HepG2 (cell line): ENCODE data around the gene CPPED1. TPM values are rescaled to one million over a fixed set of nuclear protein-coding genes. Genes with fewer than 3 reads are reported as not detected.

Source experiments
- ATAC-seq: fragments of 200-7000 bp; cut with Tn5 transposase; 3 replicates; pipeline ENCODE4 v1.9.1; 2020; ENCODE audit warnings: mild to moderate bottlenecking, moderate library complexity
- BruUV-seq: library from RNA; stranded (reverse); fragments of 400-500 nt; replicated peaks from 2 replicates; lab custom pipeline; 2021; lab: Mats Ljungman, UMichigan
- CTCF ChIA-PET: fragments of 300-600 bp; formaldehyde crosslinking; extraction: SDS; loops from one replicate; lab custom pipeline; 2021; ENCODE audit warnings: low total read pairs, inconsistent platforms, low intra/inter-chr PET ratio; lab: Yijun Ruan, JAX
- POLR2A ChIA-PET: fragments of 350-600 bp; sonication (Branson Sonifier 250); formaldehyde crosslinking; loops from one replicate; lab custom pipeline; 2020; ENCODE audit warnings: antibody characterized with exemption, inconsistent platforms; lab: Yijun Ruan, JAX
- DNase-seq: peaks from one replicate; pipeline ENCODE4 v3.0.0-alpha.2; 2015; ENCODE audit warnings: low spot score
- FAIRE-seq: peaks from 3 replicates; lab custom pipeline; 2011; peaks lifted over from hg19 to GRCh38; lab: Jason Lieb, UNC
- H2AFZ ChIP-seq: one replicate; pipeline ENCODE4 v1.6.1; 2011; ENCODE audit warnings: low read length, inconsistent platforms
- H3K27ac ChIP-seq: fragments of 300-600 bp; 3 replicates; pipeline ENCODE4 v1.8.0; 2011; ENCODE audit warnings: mixed run types, mild to moderate bottlenecking, mixed read lengths, low read length, inconsistent platforms; ENCODE audit not compliant: insufficient read depth; ENCODE audit errors: extremely low read length
- H3K27me3 ChIP-seq, 2 experiments: fragments of 200-600 bp in 1 of 2; 2 replicates in 1 of 2; 3 replicates in 1 of 2; pipeline versions ENCODE4 v1.6.0 to v1.8.0; 2011; ENCODE audit warnings: low read length in 2 of 2, mild to moderate bottlenecking in 2 of 2, moderate library complexity in 2 of 2, inconsistent platforms in 1 of 2; ENCODE audit not compliant: insufficient read depth in 2 of 2, control insufficient read depth in 1 of 2
- H3K36me3 ChIP-seq, 2 experiments: fragments of 200-600 bp in 1 of 2; replicated peaks in 1 of 2; 2 replicates in 1 of 2; 3 replicates in 1 of 2; pipeline versions ENCODE4 v1.5.1 to v1.8.0; 2011; ENCODE audit warnings: low read length in 2 of 2, inconsistent platforms in 1 of 2; ENCODE audit not compliant: insufficient read depth in 2 of 2, control insufficient read depth in 1 of 2
- H3K4me1 ChIP-seq: 2 replicates; pipeline ENCODE4 v1.5.1; 2012; ENCODE audit warnings: low read length, inconsistent platforms; ENCODE audit not compliant: insufficient read depth
- H3K4me2 ChIP-seq: 2 replicates; pipeline ENCODE4 v1.6.0; 2011; ENCODE audit warnings: low read depth, low read length, inconsistent platforms
- H3K4me3 ChIP-seq, 3 experiments: fragments of 200-600 bp in 1 of 3; sonication (generic), shearing (Covaris generic) in 1 of 3; replicated peaks in 1 of 3; 2 replicates each; pipeline ENCODE4 v1.5.1; 2011 to 2016; ENCODE audit warnings: low read length in 3 of 3, inconsistent platforms in 2 of 3, low read depth in 2 of 3, mild to moderate bottlenecking in 2 of 3, control low read depth in 1 of 3, mixed read lengths in 1 of 3; ENCODE audit not compliant: insufficient read depth in 1 of 3
- H3K79me2 ChIP-seq: one replicate; pipeline ENCODE4 v1.6.1; 2011; ENCODE audit warnings: low read length, inconsistent platforms; ENCODE audit not compliant: insufficient read depth
- H3K9ac ChIP-seq: 2 replicates; pipeline ENCODE4 v1.6.0; 2011; ENCODE audit warnings: mild to moderate bottlenecking, low read depth, low read length, inconsistent platforms; ENCODE audit not compliant: insufficient read depth
- H3K9me3 ChIP-seq: 2 replicates; pipeline ENCODE4 v1.5.1; 2012; ENCODE audit warnings: mild to moderate bottlenecking, low read length
- H4K20me1 ChIP-seq: 2 replicates; pipeline ENCODE4 v1.6.0; 2011; ENCODE audit warnings: inconsistent platforms, mild to moderate bottlenecking, low read length, moderate library complexity; ENCODE audit not compliant: insufficient read depth
- GABPA ChIP-seq, 2 experiments: IDR thresholded peaks; 2 replicates each; pipeline ENCODE4 v1.6.1; 2011 to 2016; ENCODE audit warnings: low read depth in 2 of 2, low read length in 1 of 2, missing biosample characterization in 1 of 2, missing genetic modification characterization in 1 of 2
- HNF4A ChIP-seq: sonication (generic); formaldehyde crosslinking; IDR thresholded peaks from 2 replicates; pipeline ENCODE4 v1.4.0; 2020; ENCODE audit warnings: missing genetic modification reagents
- MBD4 ChIP-seq: IDR thresholded peaks from 2 replicates; pipeline ENCODE4 v1.6.1; 2012; ENCODE audit warnings: low read length, inconsistent platforms, borderline replicate concordance
- NR2F6 ChIP-seq, 2 experiments: IDR thresholded peaks; 2 replicates each; pipeline ENCODE4 v1.6.1; 2016; ENCODE audit warnings: antibody characterized with exemption in 1 of 2, mild to moderate bottlenecking in 1 of 2
- PPARG ChIP-seq: conservative IDR thresholded peaks from 2 replicates; pipeline ENCODE4 v1.6.1; 2016; ENCODE audit warnings: missing biosample characterization, missing genetic modification reagents
- RBM22 ChIP-seq: fragments of 200-400 bp; formaldehyde crosslinking; optimal IDR thresholded peaks from 2 replicates; pipeline ENCODE3; 2017; ENCODE audit warnings: mild to moderate bottlenecking, low read length, moderate library complexity
- SMARCC2 ChIP-seq: fragments of 450-650 bp; IDR thresholded peaks from 2 replicates; pipeline ENCODE4 v1.6.1; 2017; ENCODE audit warnings: antibody characterized with exemption, mild to moderate bottlenecking
- SP4 ChIP-seq: sonication (generic); formaldehyde crosslinking; IDR thresholded peaks from 2 replicates; pipeline ENCODE4 v1.8.1; 2023; ENCODE audit warnings: mild to moderate bottlenecking, missing genetic modification reagents
- SP5 ChIP-seq: IDR thresholded peaks from 2 replicates; pipeline ENCODE4 v1.6.1; 2016; ENCODE audit warnings: low read depth, borderline replicate concordance
- TCF7L2 ChIP-seq: IDR thresholded peaks from 2 replicates; pipeline ENCODE4 v1.6.1; 2011; ENCODE audit warnings: mild to moderate bottlenecking, low read depth, low read length, moderate library complexity
- ZNF317 ChIP-seq: sonication (generic); formaldehyde crosslinking; IDR thresholded peaks from 2 replicates; pipeline ENCODE4 v1.5.0; 2020; ENCODE audit warnings: mild to moderate bottlenecking, missing genetic modification reagents
- ZNF781 ChIP-seq: sonication (generic); formaldehyde crosslinking; IDR thresholded peaks from 2 replicates; pipeline ENCODE4 v1.5.1; 2020; ENCODE audit warnings: borderline replicate concordance, mild to moderate bottlenecking, missing genetic modification reagents; ENCODE audit errors: not compliant biosample characterization
- ZNF792 ChIP-seq: IDR thresholded peaks from 2 replicates; pipeline ENCODE4 v1.6.1; 2016
- WGBS: methylation state at CpG from one replicate; pipeline ENCODE4 v1.1.6; 2017; ENCODE audit warnings: low lambda C conversion rate; 5-methylcytosine and 5-hydroxymethylcytosine counted together
- in situ Hi-C: cut with HindIII; loops from 2 replicates; pipeline ENCODE4 v1.10.0; 2017; ENCODE audit warnings: low pct_unique_long_range_greater_than_20kb; ENCODE audit not compliant: extremely low pct_ligation_motif_present
- intact Hi-C: fragments of 100-400 bp; cut with micrococcal nuclease; formaldehyde crosslinking; loops from one replicate; pipeline ENCODE4 v1.10.0; 2022; ENCODE audit not compliant: unreplicated experiment
- polyA plus RNA-seq, 8 experiments: library from polyadenylated mRNA; depleted of rRNA in 3 of 8; stranded (reverse) in 7 of 8; unstranded in 1 of 8; fragments of >200 nt; fragmentation: Illumina TruSeq in 4 of 8; extraction: Trizol in 4 of 8; gene quantifications; 2 replicates each; pipeline versions ENCODE4 v1.2.1 to v1.2.3, GENCODE V29; 2011 to 2016; ENCODE audit warnings: low read depth in 4 of 8, missing spikeins in 1 of 8, mixed read lengths in 1 of 8; ENCODE audit not compliant: insufficient read depth in 1 of 8
- total RNA-seq, 5 experiments: library from RNA; depleted of rRNA; stranded (reverse); fragments of >200 nt; fragmentation: Illumina TruSeq; extraction: Trizol; gene quantifications; 2 replicates each; pipeline ENCODE4 v1.2.3, GENCODE V29; 2016; ENCODE audit warnings: low read depth in 1 of 5
- TF ChIP-seq, protein P1 (sequence below): sonication (generic); formaldehyde crosslinking; IDR thresholded peaks from 2 replicates; pipeline ENCODE4 v1.4.0; 2020; ENCODE audit warnings: missing genetic modification reagents, borderline replicate concordance

Gene CPPED1
- total and polyA plus RNA-seq, 2 of the 13 experiments (the other 11 are each of a cell fraction or from before 2014, with no cell fraction given) = 66.6 to 71.3 TPM

DNA sequence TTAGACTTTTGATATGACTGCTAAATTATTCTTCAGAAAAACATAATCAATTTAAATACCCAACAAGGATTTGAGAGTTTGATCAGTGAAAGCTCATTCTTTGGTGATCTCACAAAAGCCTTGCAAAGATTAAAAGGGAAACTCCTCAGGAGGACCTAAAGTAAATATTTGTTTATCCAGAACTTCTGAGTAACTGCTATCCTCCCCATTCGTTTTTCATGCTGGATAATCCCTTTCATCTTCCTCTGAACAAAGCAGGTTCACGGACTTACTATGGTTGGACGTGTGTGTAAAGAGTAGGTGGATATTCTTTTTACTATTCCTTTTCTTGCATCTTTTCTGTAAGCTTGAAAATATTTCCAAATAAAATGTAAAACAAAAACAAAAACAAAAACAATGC, 124.7 kb downstream of the CPPED1 start (continued):
- TF ChIP-seq GABPA (IDR thresholded peaks at IDR 0.05; ENCODE audit: low read depth, low read length) (no peak), GABPA (CRISPR knock-in tag; IDR thresholded peaks at IDR 0.05; ENCODE audit: low read depth) (peak; percentile 39; the same call in 1 of the 2 replicates), NR2F6 (IDR thresholded peaks at IDR 0.05) (peak; percentile 48; the same call in 1 of the 2 replicates), NR2F6 (CRISPR knock-in tag; IDR thresholded peaks at IDR 0.05) (0 out of 2 replicates have a peak, but pooled peaks have one; percentile 41), TCF7L2 (peak; percentile 81; the same call in 1 of the 2 replicates), ZNF317 (CRISPR knock-in tag) (no peak), ZNF781 (CRISPR knock-in tag) (no peak), PPARG (CRISPR knock-in tag) (peak; percentile 67), SP5 (CRISPR knock-in tag) (peak; percentile 58; the same call in 1 of the 2 replicates), ZNF792 (CRISPR knock-in tag) (peak; percentile 73), SMARCC2 (0 out of 2 replicates have a peak, but pooled peaks have one; percentile 52), MBD4 (0 out of 2 replicates have a peak, but pooled peaks have one; percentile 43)
- TF ChIP-seq, protein P1, sequence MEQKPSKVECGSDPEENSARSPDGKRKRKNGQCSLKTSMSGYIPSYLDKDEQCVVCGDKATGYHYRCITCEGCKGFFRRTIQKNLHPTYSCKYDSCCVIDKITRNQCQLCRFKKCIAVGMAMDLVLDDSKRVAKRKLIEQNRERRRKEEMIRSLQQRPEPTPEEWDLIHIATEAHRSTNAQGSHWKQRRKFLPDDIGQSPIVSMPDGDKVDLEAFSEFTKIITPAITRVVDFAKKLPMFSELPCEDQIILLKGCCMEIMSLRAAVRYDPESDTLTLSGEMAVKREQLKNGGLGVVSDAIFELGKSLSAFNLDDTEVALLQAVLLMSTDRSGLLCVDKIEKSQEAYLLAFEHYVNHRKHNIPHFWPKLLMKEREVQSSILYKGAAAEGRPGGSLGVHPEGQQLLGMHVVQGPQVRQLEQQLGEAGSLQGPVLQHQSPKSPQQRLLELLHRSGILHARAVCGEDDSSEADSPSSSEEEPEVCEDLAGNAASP (CRISPR knock-in tag) = peak; percentile 55; the same call in 1 of the 2 replicates

DNA sequence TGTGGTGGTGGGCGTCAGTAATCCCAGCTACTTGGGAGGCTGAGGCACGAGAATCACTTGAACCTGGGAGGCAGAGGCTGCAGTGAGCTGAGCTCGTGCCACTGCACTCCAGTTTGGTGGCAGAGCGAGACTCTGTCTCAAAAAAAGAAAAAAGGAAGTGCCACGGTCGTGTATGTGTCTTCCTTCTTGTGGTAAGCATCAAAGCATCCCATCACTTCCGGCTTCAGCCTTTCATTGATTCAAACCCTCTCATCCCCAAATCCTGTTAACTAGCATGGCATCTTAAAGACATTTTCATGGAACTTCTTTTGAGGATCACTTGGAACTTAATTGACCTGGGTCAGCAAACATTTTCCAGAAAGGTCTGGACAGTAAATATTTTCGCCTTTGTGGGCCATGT, 126.2 kb downstream of the CPPED1 start:
- DNase-seq (no peak), ATAC-seq (no peak)
- H3K9ac ChIP-seq = no peak overlapping the region
- H3K4me2 ChIP-seq = no peak overlapping the region
- H3K4me3 ChIP-seq = no peak overlapping the region
- in situ Hi-C loops = no loop called here
- no peaks in the 10 kb centered on the region for H4K20me1 ChIP-seq
- CTCF ChIA-PET = no interaction called here
- 97% methylated on average over 8 of the region's 8 CpGs for WGBS
- no peaks in the 10 kb centered on the region for H3K79me2 ChIP-seq
- peaks cover 3 to 40% of the 10 kb centered on the region in 2 experiments; a peak in 3 of 5 replicates for H3K36me3 ChIP-seq
- no peaks in the 10 kb centered on the region for H3K27me3 ChIP-seq
- no TSS peak for BruUV-seq
- H3K9me3 ChIP-seq = no peaks in the 10 kb centered on the region
- peaks cover 37% of the 10 kb centered on the region for H3K4me1 ChIP-seq
- no peak overlapping the region for H3K27ac ChIP-seq
- POLR2A ChIA-PET = no interaction called here
- TF ChIP-seq HNF4A = no peak
- 0 out of 2 replicates have a peak, but pooled peaks have one; percentile 18 for TF ChIP-seq SP4
- peak; percentile 21 for TF ChIP-seq RBM22
- TF ChIP-seq, all 625 proteins: peak for 2
- H2AFZ ChIP-seq = no peak overlapping the region
- intact Hi-C loops = no loop called here
- no peak for FAIRE-seq
